OCI-LY1 (cell line): ENCODE results near the gene GIPC3.

Experiments used
- CTCF ChIP-seq: fragments of 200-600 bp; sonication (generic), shearing (Covaris generic); IDR thresholded peaks from 2 replicates; pipeline ENCODE4 v1.5.1; 2017; ENCODE audit warnings: mild to moderate bottlenecking, antibody characterized with exemption, low read length, moderate library complexity, mixed read lengths
- EZH2 ChIP-seq: fragments of 200-600 bp; sonication (generic), shearing (Covaris generic); IDR thresholded peaks from 2 replicates; pipeline ENCODE4 v1.8.0; 2017; ENCODE audit warnings: borderline replicate concordance, mixed run types, mild to moderate bottlenecking, antibody characterized with exemption, low read length, moderate library complexity, mixed read lengths

- no peak for TF ChIP-seq EZH2
- TF ChIP-seq CTCF: no peak
These were observed 29.7 kb downstream of the GIPC3 start for GRCh38 chr19:3614858-3615505.
